ENCODE data around the gene KIFBP.
"Not testable (repeated sequence)": the region's sequence is repeated elsewhere in the genome, so short reads cannot be mapped to it uniquely, and the experiment has no call there.

Gene KIFBP

DNA sequence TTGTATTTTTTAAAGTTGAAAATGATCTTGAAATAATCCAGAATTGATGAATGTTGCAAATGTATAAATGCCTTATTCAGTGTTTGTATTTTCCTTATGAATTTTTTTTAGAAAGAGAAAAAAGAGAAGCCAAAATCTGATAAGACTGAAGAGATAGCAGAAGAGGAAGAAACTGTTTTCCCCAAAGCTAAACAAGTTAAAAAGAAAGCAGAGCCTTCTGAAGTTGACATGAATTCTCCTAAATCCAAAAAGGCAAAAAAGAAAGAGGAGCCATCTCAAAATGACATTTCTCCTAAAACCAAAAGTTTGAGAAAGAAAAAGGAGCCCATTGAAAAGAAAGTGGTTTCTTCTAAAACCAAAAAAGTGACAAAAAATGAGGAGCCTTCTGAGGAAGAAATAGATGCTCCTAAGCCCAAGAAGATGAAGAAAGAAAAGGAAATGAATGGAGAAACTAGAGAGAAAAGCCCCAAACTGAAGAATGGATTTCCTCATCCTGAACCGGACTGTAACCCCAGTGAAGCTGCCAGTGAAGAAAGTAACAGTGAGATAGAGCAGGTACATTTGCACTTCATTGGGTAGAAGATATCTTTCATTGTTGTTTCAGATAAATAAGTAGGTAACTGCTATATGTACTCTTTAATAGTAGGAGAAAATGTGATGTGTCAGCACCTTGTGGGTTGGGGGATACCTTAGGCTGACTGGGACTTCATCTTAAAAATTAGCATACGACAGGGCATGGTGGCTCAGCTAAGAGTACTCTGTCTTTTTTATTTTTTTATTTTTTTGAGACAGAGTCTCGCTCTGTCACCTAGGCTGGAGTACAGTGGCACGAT is 28.7 kb upstream of the KIFBP start:
- no peak overlapping the region for H3K9ac ChIP-seq
- no peak overlapping the region for H3K4me2 ChIP-seq (ENCODE audit: low read length)
- no peaks in the 10 kb centered on the region for H3K36me3 ChIP-seq (ENCODE audit: control insufficient read depth, insufficient read depth, low read length)
- H3K27ac ChIP-seq, result no peak overlapping the region
- TF ChIP-seq, protein P1, sequence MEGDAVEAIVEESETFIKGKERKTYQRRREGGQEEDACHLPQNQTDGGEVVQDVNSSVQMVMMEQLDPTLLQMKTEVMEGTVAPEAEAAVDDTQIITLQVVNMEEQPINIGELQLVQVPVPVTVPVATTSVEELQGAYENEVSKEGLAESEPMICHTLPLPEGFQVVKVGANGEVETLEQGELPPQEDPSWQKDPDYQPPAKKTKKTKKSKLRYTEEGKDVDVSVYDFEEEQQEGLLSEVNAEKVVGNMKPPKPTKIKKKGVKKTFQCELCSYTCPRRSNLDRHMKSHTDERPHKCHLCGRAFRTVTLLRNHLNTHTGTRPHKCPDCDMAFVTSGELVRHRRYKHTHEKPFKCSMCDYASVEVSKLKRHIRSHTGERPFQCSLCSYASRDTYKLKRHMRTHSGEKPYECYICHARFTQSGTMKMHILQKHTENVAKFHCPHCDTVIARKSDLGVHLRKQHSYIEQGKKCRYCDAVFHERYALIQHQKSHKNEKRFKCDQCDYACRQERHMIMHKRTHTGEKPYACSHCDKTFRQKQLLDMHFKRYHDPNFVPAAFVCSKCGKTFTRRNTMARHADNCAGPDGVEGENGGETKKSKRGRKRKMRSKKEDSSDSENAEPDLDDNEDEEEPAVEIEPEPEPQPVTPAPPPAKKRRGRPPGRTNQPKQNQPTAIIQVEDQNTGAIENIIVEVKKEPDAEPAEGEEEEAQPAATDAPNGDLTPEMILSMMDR (IDR thresholded peaks at IDR 0.05), result no peak
- H3K4me3 ChIP-seq (ENCODE audit: low read depth, low read length), result no peak overlapping the region
- no peaks in the 10 kb centered on the region for H3K4me1 ChIP-seq
- no peaks in the 10 kb centered on the region for H3K9me3 ChIP-seq (ENCODE audit: control insufficient read depth, low read length)
- no peaks in the 10 kb centered on the region for H3K27me3 ChIP-seq (ENCODE audit: control insufficient read depth, insufficient read depth, low read length)
- H2AFZ ChIP-seq, result no peak overlapping the region
- peaks cover 2% of the 10 kb centered on the region for H3K79me2 ChIP-seq

DNA sequence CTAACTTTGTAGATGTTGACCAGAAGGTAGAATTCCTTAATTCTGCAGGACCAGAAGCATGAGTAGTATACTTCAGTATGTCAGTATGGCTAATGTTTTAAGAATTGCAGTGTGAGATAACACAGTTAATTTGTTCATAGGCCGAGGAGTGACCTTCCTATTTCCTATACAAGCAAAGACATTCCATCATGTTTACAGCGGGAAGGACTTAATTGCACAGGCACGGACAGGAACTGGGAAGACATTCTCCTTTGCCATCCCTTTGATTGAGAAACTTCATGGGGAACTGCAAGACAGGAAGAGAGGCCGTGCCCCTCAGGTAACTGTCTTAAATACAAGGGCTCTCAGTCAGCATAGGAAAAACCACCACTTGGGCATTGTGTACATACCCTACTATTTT is 25.5 kb upstream of the KIFBP start:
- Histone ChIP-seq H2AFZ (no peak overlapping the region), H3K79me2 (no peaks in the 10 kb centered on the region), H3K9ac (no peak overlapping the region), H3K27me3 (ENCODE audit: control insufficient read depth, insufficient read depth, low read length) (no peaks in the 10 kb centered on the region), H3K4me3 (ENCODE audit: low read depth, low read length) (no peak overlapping the region), H3K4me2 (ENCODE audit: low read length) (no peak overlapping the region), H3K4me1 (no peaks in the 10 kb centered on the region), H3K36me3 (ENCODE audit: control insufficient read depth, insufficient read depth, low read length) (no peaks in the 10 kb centered on the region), H3K27ac (no peak overlapping the region), H3K9me3 (ENCODE audit: control insufficient read depth, low read length) (no peaks in the 10 kb centered on the region)
- TF ChIP-seq, protein P1 (IDR thresholded peaks at IDR 0.05), result no peak

DNA sequence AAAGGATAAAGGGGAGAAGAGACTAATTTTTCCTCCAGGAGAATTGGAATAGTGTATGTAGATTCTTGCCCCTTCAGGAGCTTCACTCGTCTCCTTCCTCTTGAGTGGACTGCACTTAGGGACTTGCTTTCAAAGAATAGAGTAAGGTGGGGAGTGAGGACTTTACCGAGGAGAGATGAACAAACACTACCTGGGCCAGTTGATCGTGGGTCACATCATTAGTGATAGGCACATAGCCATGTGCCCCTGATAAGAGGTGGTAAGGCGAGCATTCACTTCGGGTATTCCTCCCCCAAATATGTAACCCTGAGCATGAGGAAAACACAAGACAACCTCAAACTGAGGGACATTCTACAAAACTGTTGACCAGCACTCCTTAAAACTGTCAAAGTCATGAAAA is 14.6 kb upstream of the KIFBP start:
- H2AFZ ChIP-seq, result no peak overlapping the region
- TF ChIP-seq, protein P1 (IDR thresholded peaks at IDR 0.05), result no peak

DNA sequence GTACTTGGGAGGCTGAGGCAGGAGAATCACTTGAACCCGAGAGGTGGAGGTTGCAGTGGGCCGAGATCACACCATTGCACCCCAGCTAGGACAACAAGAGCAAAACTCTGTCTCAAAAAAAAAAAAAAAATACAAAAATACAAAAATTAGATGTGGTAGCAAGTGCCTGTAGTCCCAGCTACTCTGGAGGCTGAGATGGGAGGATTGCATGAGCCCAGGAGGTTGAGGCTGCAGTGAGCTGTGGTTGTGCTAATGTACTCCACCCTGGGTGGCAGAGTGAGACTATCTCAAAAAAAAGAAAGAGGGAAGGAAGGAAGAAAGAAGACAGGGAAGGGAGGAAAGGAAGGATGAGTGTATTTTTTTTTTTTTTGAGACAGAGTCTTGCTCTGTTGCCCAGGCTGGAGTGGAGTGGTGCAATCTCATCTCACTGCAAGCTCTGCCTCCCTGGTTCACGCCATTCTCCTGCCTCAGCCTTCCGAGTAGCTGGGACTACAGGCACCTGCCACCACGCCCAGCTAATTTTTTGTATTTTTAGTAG is 12.6 kb upstream of the KIFBP start:
- H3K4me2 ChIP-seq (ENCODE audit: low read length); H3K4me1 ChIP-seq; H3K9me3 ChIP-seq (ENCODE audit: control insufficient read depth, low read length); H3K36me3 ChIP-seq (ENCODE audit: control insufficient read depth, insufficient read depth, low read length); H3K4me3 ChIP-seq (ENCODE audit: low read depth, low read length); H3K79me2 ChIP-seq; H3K9ac ChIP-seq; H3K27me3 ChIP-seq (ENCODE audit: control insufficient read depth, insufficient read depth, low read length); H2AFZ ChIP-seq; H3K27ac ChIP-seq: not testable (repeated sequence)

More for the DNA sequence above, 14.6 kb upstream of the KIFBP start:
- no peaks in the 10 kb centered on the region for H3K9me3 ChIP-seq (ENCODE audit: control insufficient read depth, low read length)
- H3K79me2 ChIP-seq, result peaks cover 2% of the 10 kb centered on the region
- no peaks in the 10 kb centered on the region for H3K4me1 ChIP-seq
- H3K4me3 ChIP-seq (ENCODE audit: low read depth, low read length), result no peak overlapping the region
- no peak overlapping the region for H3K4me2 ChIP-seq (ENCODE audit: low read length)
- no peaks in the 10 kb centered on the region for H3K36me3 ChIP-seq (ENCODE audit: control insufficient read depth, insufficient read depth, low read length)
- no peak overlapping the region for H3K27ac ChIP-seq
- no peaks in the 10 kb centered on the region for H3K27me3 ChIP-seq (ENCODE audit: control insufficient read depth, insufficient read depth, low read length)
- H3K9ac ChIP-seq, result no peak overlapping the region

DNA sequence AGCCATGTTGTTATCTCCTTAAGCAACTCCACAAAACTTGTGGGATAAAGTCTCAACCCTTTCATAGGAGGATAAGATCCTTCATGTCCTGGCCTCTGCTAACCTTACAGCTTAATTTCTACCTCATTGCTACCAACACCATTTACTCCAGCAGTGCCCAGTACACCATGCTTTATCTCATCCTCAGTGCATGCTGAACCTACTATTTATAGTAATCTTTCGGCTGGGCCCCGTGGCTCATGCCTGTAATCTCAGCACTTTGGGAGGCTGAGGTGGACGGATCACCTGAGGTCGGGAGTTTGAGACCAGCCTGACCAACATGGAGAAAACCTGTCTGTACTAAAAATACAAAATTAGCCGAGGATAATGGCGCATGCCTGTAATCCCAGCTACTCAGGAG is 8.9 kb upstream of the KIFBP start:
- H3K27ac ChIP-seq; H3K4me1 ChIP-seq; H2AFZ ChIP-seq; H3K9me3 ChIP-seq (ENCODE audit: control insufficient read depth, low read length); H3K36me3 ChIP-seq (ENCODE audit: control insufficient read depth, insufficient read depth, low read length); H3K4me3 ChIP-seq (ENCODE audit: low read depth, low read length); H3K79me2 ChIP-seq; H3K9ac ChIP-seq; H3K27me3 ChIP-seq (ENCODE audit: control insufficient read depth, insufficient read depth, low read length); H3K4me2 ChIP-seq (ENCODE audit: low read length): not testable (repeated sequence)
